H1 (cell line): ENCODE data around the gene KDM6B. TPM values are rescaled to one million over a fixed set of nuclear protein-coding genes. Genes with fewer than 3 reads are reported as not detected.

Experiments
- CTCF ChIA-PET: fragments of 300-600 bp; sonication (Branson Sonifier 250); formaldehyde crosslinking; loops from one replicate; lab custom pipeline; 2021; ENCODE audit not compliant: partially characterized antibody; lab: Charles Lee
- POLR2A ChIA-PET: fragments of 300-600 bp; sonication (Branson Sonifier 250); formaldehyde crosslinking; loops from one replicate; lab custom pipeline; 2021; ENCODE audit warnings: inconsistent platforms; ENCODE audit not compliant: partially characterized antibody; lab: Charles Lee
- DNase-seq, 2 experiments: peaks; one replicate each; pipeline versions ENCODE4 v3.0.0 to v3.0.0-alpha.2; 2010 to 2022; ENCODE audit warnings: low spot score in 2 of 2, low read depth in 1 of 2, mixed read lengths in 1 of 2
- FAIRE-seq: peaks from 2 replicates; lab custom pipeline; 2011; peaks lifted over from hg19 to GRCh38; lab: Jason Lieb, UNC
- H2AFZ ChIP-seq: 2 replicates; pipeline ENCODE4 v1.8.1; 2012; ENCODE audit warnings: low read length, inconsistent platforms
- H2AK5ac ChIP-seq: 2 replicates; pipeline ENCODE4 v1.6.1; 2013; ENCODE audit warnings: low read depth, low read length
- H2BK120ac ChIP-seq: replicated peaks from 2 replicates; pipeline ENCODE3; 2013; ENCODE audit warnings: low read depth, low read length, inconsistent platforms
- H2BK12ac ChIP-seq: 2 replicates; pipeline ENCODE4 v1.6.1; 2013; ENCODE audit warnings: low read depth, low read length
- H2BK15ac ChIP-seq: 2 replicates; pipeline ENCODE4 v1.6.1; 2013; ENCODE audit warnings: low read length
- H2BK20ac ChIP-seq: 2 replicates; pipeline ENCODE4 v1.6.1; 2013; ENCODE audit warnings: low read length
- H2BK5ac ChIP-seq: 2 replicates; pipeline ENCODE4 v1.6.1; 2013; ENCODE audit warnings: low read depth, low read length
- H3K14ac ChIP-seq: 2 replicates; pipeline ENCODE4 v1.6.1; 2013; ENCODE audit warnings: inconsistent platforms; ENCODE audit not compliant: insufficient read length
- H3K18ac ChIP-seq: 2 replicates; pipeline ENCODE4 v1.6.1; 2013; ENCODE audit warnings: low read length; ENCODE audit errors: extremely low read depth
- H3K23ac ChIP-seq: 2 replicates; pipeline ENCODE4 v1.6.1; 2013; ENCODE audit warnings: inconsistent platforms; ENCODE audit not compliant: insufficient read length
- H3K23me2 ChIP-seq: 2 replicates; pipeline ENCODE4 v1.6.1; 2013; ENCODE audit warnings: low read depth, low read length
- H3K27ac ChIP-seq: 2 replicates; pipeline ENCODE4 v1.6.1; 2011; ENCODE audit warnings: low read depth, low read length, inconsistent platforms
- H3K27me3 ChIP-seq, 4 experiments: replicated peaks in 1 of 4; 1 replicate in 1 of 4; 2 replicates in 3 of 4; pipeline versions ENCODE4 v1.6.1 to v1.8.1; 2011 to 2013; ENCODE audit warnings: low read length in 3 of 4, mild to moderate bottlenecking in 3 of 4, inconsistent platforms in 2 of 4, mixed read lengths in 2 of 4, moderate library complexity in 1 of 4; ENCODE audit not compliant: control insufficient read depth in 3 of 4, insufficient read depth in 3 of 4; ENCODE audit errors: extremely low read depth in 1 of 4
- H3K36me3 ChIP-seq, 4 experiments: 2 replicates each; pipeline versions ENCODE4 v1.6.1 to v1.8.1; 2011 to 2013; ENCODE audit warnings: mild to moderate bottlenecking in 4 of 4, low read length in 3 of 4, moderate library complexity in 2 of 4, control low read depth in 1 of 4, inconsistent platforms in 1 of 4; ENCODE audit not compliant: insufficient read depth in 4 of 4, control insufficient read depth in 2 of 4
- H3K4ac ChIP-seq: replicated peaks from 2 replicates; pipeline ENCODE3; 2013; ENCODE audit warnings: low read length, low read depth, mixed read lengths, inconsistent platforms; ENCODE audit not compliant: insufficient read length
- H3K4me1 ChIP-seq, 4 experiments: replicated peaks in 1 of 4; 1 replicate in 1 of 4; 2 replicates in 3 of 4; pipeline versions ENCODE4 v1.6.1 to v1.8.1; 2011 to 2013; ENCODE audit warnings: low read length in 3 of 4, inconsistent platforms in 2 of 4, mixed read lengths in 1 of 4; ENCODE audit not compliant: insufficient read depth in 4 of 4, control insufficient read depth in 3 of 4
- H3K4me2 ChIP-seq, 2 experiments: 2 replicates each; pipeline versions ENCODE4 v1.6.1 to v1.8.1; 2011 to 2013; ENCODE audit warnings: low read depth in 2 of 2, low read length in 2 of 2, control low read depth in 1 of 2, inconsistent platforms in 1 of 2, mild to moderate bottlenecking in 1 of 2; ENCODE audit not compliant: insufficient read depth in 1 of 2
- H3K4me3 ChIP-seq, 4 experiments: fragments of 200-600, 300-600 bp in 1 of 4; sonication (generic), shearing (Covaris generic), sonication (Bioruptor Twin) in 1 of 4; 2 replicates each; pipeline versions ENCODE4 v1.5.1 to v1.8.1; 2011 to 2016; ENCODE audit warnings: low read length in 4 of 4, low read depth in 3 of 4, control low read depth in 2 of 4, inconsistent platforms in 2 of 4, mild to moderate bottlenecking in 2 of 4, mixed read lengths in 1 of 4, moderate library complexity in 1 of 4; ENCODE audit not compliant: insufficient read depth in 2 of 4; ENCODE audit errors: extremely low read depth in 1 of 4
- H3K56ac ChIP-seq: replicated peaks from 2 replicates; pipeline ENCODE3; 2013; ENCODE audit warnings: low read depth, mild to moderate bottlenecking, mixed read lengths, low read length, inconsistent platforms; ENCODE audit not compliant: insufficient read length
- H3K79me1 ChIP-seq: 2 replicates; pipeline ENCODE4 v1.6.1; 2013; ENCODE audit warnings: low read depth, low read length, control low read depth
- H3K79me2 ChIP-seq, 2 experiments: 2 replicates each; pipeline versions ENCODE4 v1.6.1 to v1.8.1; 2012 to 2013; ENCODE audit warnings: low read length in 2 of 2, mild to moderate bottlenecking in 2 of 2, inconsistent platforms in 1 of 2; ENCODE audit not compliant: insufficient read depth in 2 of 2, control insufficient read depth in 1 of 2
- H3K9ac ChIP-seq, 4 experiments: replicated peaks in 1 of 4; 1 replicate in 1 of 4; 2 replicates in 3 of 4; pipeline versions ENCODE4 v1.6.1 to v1.8.1; 2011 to 2013; ENCODE audit warnings: low read depth in 3 of 4, low read length in 3 of 4, control low read depth in 2 of 4, mild to moderate bottlenecking in 2 of 4, moderate library complexity in 2 of 4, inconsistent platforms in 1 of 4; ENCODE audit errors: extremely low read depth in 1 of 4
- H3K9me3 ChIP-seq, 2 experiments: 2 replicates each; pipeline versions ENCODE4 v1.6.1 to v1.8.1; 2012 to 2013; ENCODE audit warnings: mild to moderate bottlenecking in 2 of 2, moderate library complexity in 2 of 2, control low read depth in 1 of 2, inconsistent platforms in 1 of 2, low read depth in 1 of 2, low read length in 1 of 2, mixed read lengths in 1 of 2; ENCODE audit not compliant: insufficient read depth in 2 of 2
- H4K20me1 ChIP-seq, 2 experiments: replicated peaks in 1 of 2; 2 replicates each; pipeline versions ENCODE3 to v1.8.1; 2011 to 2013; ENCODE audit warnings: inconsistent platforms in 2 of 2, low read length in 2 of 2, mild to moderate bottlenecking in 1 of 2; ENCODE audit not compliant: insufficient read depth in 2 of 2, control insufficient read depth in 1 of 2
- H4K5ac ChIP-seq: 2 replicates; pipeline ENCODE4 v1.6.1; 2013; ENCODE audit warnings: low read length, low read depth, mixed read lengths, inconsistent platforms; ENCODE audit not compliant: insufficient read length
- H4K8ac ChIP-seq: 2 replicates; pipeline ENCODE4 v1.8.0; 2013; ENCODE audit warnings: mild to moderate bottlenecking, moderate library complexity, low read length, inconsistent platforms; ENCODE audit not compliant: insufficient read depth; ENCODE audit errors: extremely low read depth
- H4K91ac ChIP-seq: replicated peaks from 2 replicates; pipeline ENCODE3; 2013; ENCODE audit warnings: low read length, mixed read lengths, inconsistent platforms; ENCODE audit not compliant: insufficient read length
- CEBPB ChIP-seq: IDR thresholded peaks from 2 replicates; pipeline ENCODE4 v1.6.1; 2012; ENCODE audit warnings: low read depth, low read length
- NRF1 ChIP-seq: IDR thresholded peaks from 2 replicates; pipeline ENCODE4 v1.6.1; 2011; ENCODE audit warnings: mild to moderate bottlenecking, low read depth, low read length, improper control_type of control experiment
- RNF2 ChIP-seq: fragments of 200-900, 300-1000 bp; sonication (generic); IDR thresholded peaks from 2 replicates; pipeline ENCODE4 v1.7.1; 2016; ENCODE audit warnings: borderline replicate concordance, low read depth, mild to moderate bottlenecking, antibody characterized with exemption, low read length; ENCODE audit not compliant: poor library complexity, severe bottlenecking; ENCODE audit errors: missing control alignments
- SIN3A ChIP-seq, 2 experiments: IDR thresholded peaks in 1 of 2; conservative IDR thresholded peaks in 1 of 2; 2 replicates each; pipeline ENCODE4 v1.6.1; 2011 to 2012; ENCODE audit warnings: low read length in 2 of 2, improper control_type of control experiment in 1 of 2, low read depth in 1 of 2, mild to moderate bottlenecking in 1 of 2
- SIRT6 ChIP-seq: IDR thresholded peaks from one replicate; pipeline ENCODE4 v1.7.1; 2012; ENCODE audit warnings: low read length, inconsistent platforms
- SP1 ChIP-seq: IDR thresholded peaks from 2 replicates; pipeline ENCODE4 v1.6.1; 2011; ENCODE audit warnings: low read depth, low read length
- TAF7 ChIP-seq: optimal IDR thresholded peaks from 2 replicates; pipeline ENCODE3; 2011; ENCODE audit warnings: low read depth, mild to moderate bottlenecking, inconsistent platforms, low read length, moderate library complexity, borderline replicate concordance
- WGBS, 2 experiments: shearing (Covaris generic) in 1 of 2; methylation state at CpG; one replicate each; pipeline versions ENCODE4 v1.1.6 to v1.1.7; 2013 to 2015; ENCODE audit warnings: low lambda C conversion rate in 2 of 2, mixed read lengths in 2 of 2, inconsistent platforms in 1 of 2, low coverage in 1 of 2, missing lambda C conversion rate in 1 of 2; ENCODE audit not compliant: insufficient replicate concordance in 2 of 2, insufficient coverage in 1 of 2, insufficient read length in 1 of 2; ENCODE audit errors: extremely low coverage in 1 of 2, missing lambda C conversion rate in 1 of 2; 5-methylcytosine and 5-hydroxymethylcytosine counted together
- polyA plus RNA-seq, 7 experiments: library from polyadenylated mRNA; depleted of rRNA in 3 of 7; stranded (reverse) in 5 of 7; unstranded in 2 of 7; fragments of >200 nt in 5 of 7; fragments of 200-250 nt in 2 of 7; gene quantifications; 1 replicate in 5 of 7; 2 replicates in 1 of 7; 4 replicates in 1 of 7; pipeline versions ENCODE4 v1.2.1 to v1.2.3, GENCODE V29; 2011 to 2013; ENCODE audit warnings: missing spikeins in 2 of 7, mixed read lengths in 2 of 7
- total RNA-seq: library from RNA; stranded (reverse); fragmentation: NEBNext Ultra II Directional; extraction: Animal tissue kit (Norgen Biotek cat#: 25700); gene quantifications from 2 replicates; pipeline ENCODE4 v1.2.1, GENCODE V29; 2021

KDM6B gene
- total and polyA plus RNA-seq, 2 of the 8 experiments (the other 6 are each of a cell fraction or from before 2014, with no cell fraction given) = 0.48 to 3.7 TPM

- no peak overlapping the region for H3K56ac ChIP-seq
- H2BK5ac ChIP-seq = peak overlapping the region; percentile 66; the same call in 1 of the 2 replicates
- H3K4me1 ChIP-seq = peaks cover 10 to 29% (median 19%) of the 10 kb centered on the region in 4 experiments
- H3K9ac ChIP-seq = no peak overlapping the region; a peak in 1 of 7 replicates
- H3K27me3 ChIP-seq = peaks cover 18 to 50% (median 44%) of the 10 kb centered on the region in 4 experiments
- FAIRE-seq = no peak
- ChIA-PET POLR2A (interaction anchor here (1.1 to 5.2 kb wide), 12 partner anchors 6 to 498 kb away, joined by 3 to 34 read pairs (median 6); partner anchors contain the start of genes NAA38, TMEM88 and WRAP53), CTCF (interaction anchor here (0.6 to 5.9 kb wide), 10 partner anchors 12 to 281 kb away, joined by 3 to 44 read pairs (median 4); partner anchors contain the start of genes CYB5D1, NAA38 and WRAP53)
- H2AFZ ChIP-seq = no peak overlapping the region
- H3K14ac ChIP-seq = no peak overlapping the region
- no peaks in the 10 kb centered on the region for H3K9me3 ChIP-seq
- H2BK15ac ChIP-seq = peak overlapping the region; percentile 81; the same call in 1 of the 2 replicates
- no peaks in the 10 kb centered on the region for H3K79me1 ChIP-seq
- 26% methylated on average over 8 of the region's 12 CpGs; no CpG with 5 or more reads in 1 of the 2 experiments for WGBS, 2 experiments
- H3K4me3 ChIP-seq = peak overlapping the region; percentile 20 to 77 (median 25); a peak in 7 of 8 replicates
- no peak overlapping the region for H4K8ac ChIP-seq
- no peak overlapping the region for H3K23ac ChIP-seq
- peak overlapping the region; percentile 82 for H2BK12ac ChIP-seq
- no peak for DNase-seq
- H2AK5ac ChIP-seq = 0 out of 2 replicates have a peak overlapping the region, but pooled peaks have one; percentile 33
- H2BK120ac ChIP-seq = no peak overlapping the region
- TF ChIP-seq SP1 (peak; percentile 50; the same call in 1 of the 2 replicates), NRF1 (no peak), RNF2 (peak; percentile 41), SIN3A (conservative IDR thresholded peaks at IDR 0.05 in 1 of 2, IDR thresholded peaks at IDR 0.05 in 1 of 2; ENCODE audit: low read depth in 1 of 2, low read length in 2 of 2) (peak in 1 of 2 experiments; percentile 46; a peak in 1 of 4 replicates), SIRT6 (no peak), TAF7 (no peak), CEBPB (0 out of 2 replicates have a peak, but pooled peaks have one; percentile 39)
- peak overlapping the region; percentile 71; the same call in 1 of the 2 replicates for H3K18ac ChIP-seq
- H3K23me2 ChIP-seq = peaks cover 44% of the 10 kb centered on the region
- no peak overlapping the region for H3K27ac ChIP-seq
- peak overlapping the region; percentile 84 to 93 for H3K4me2 ChIP-seq
- H3K36me3 ChIP-seq = no peaks in the 10 kb centered on the region
- peaks cover 4 to 34% of the 10 kb centered on the region in 2 experiments for H4K20me1 ChIP-seq
- no peak overlapping the region for H4K5ac ChIP-seq
- H2BK20ac ChIP-seq = 0 out of 2 replicates have a peak overlapping the region, but pooled peaks have one; percentile 55
- H3K4ac ChIP-seq = no peak overlapping the region
- no peaks in the 10 kb centered on the region for H3K79me2 ChIP-seq
- H4K91ac ChIP-seq = no peak overlapping the region
Observed at GRCh38 chr17:7838090-7839075, 4.4 kb downstream of the KDM6B start.
